Caco-2 (cell line): ENCODE results near the gene GYPC. TPM values are rescaled to one million over a fixed set of nuclear protein-coding genes. Genes with fewer than 3 reads are reported as not detected.

Experiments used
- BruUV-seq: library from RNA; stranded (reverse); fragments of 400-500 nt; replicated peaks from 2 replicates; lab custom pipeline; 2021; lab: Mats Ljungman, UMichigan
- CTCF ChIA-PET: fragments of 300-600 bp; sonication (Branson Sonifier 250); formaldehyde crosslinking; loops from one replicate; lab custom pipeline; 2022; ENCODE audit warnings: antibody characterized with exemption; lab: Charles Lee
- POLR2A ChIA-PET: fragments of 300-600 bp; sonication (Branson Sonifier 250); formaldehyde crosslinking; loops from one replicate; lab custom pipeline; 2022; ENCODE audit warnings: antibody characterized with exemption; lab: Charles Lee
- DNase-seq, 2 experiments: peaks; one replicate each; pipeline versions ENCODE4 v3.0.0 to v3.0.0-alpha.2; 2020 to 2022
- H3K27me3 ChIP-seq: replicated peaks from 2 replicates; pipeline ENCODE4 v1.6.0; 2011; ENCODE audit warnings: low read length; ENCODE audit not compliant: control insufficient read depth, insufficient read depth
- H3K36me3 ChIP-seq: 2 replicates; pipeline ENCODE4 v1.5.1; 2011; ENCODE audit warnings: low read length; ENCODE audit not compliant: control insufficient read depth, insufficient read depth
- H3K4me1 ChIP-seq: fragments of 250-450 bp; sonication (Bioruptor Pico); 2 replicates; pipeline ENCODE4 v1.5.1; 2020; ENCODE audit warnings: mild to moderate bottlenecking
- H3K4me3 ChIP-seq: 2 replicates; pipeline ENCODE4 v1.5.1; 2011; ENCODE audit warnings: low read depth, mild to moderate bottlenecking, control low read depth, low read length
- H3K9me3 ChIP-seq: fragments of 250-450 bp; sonication (Bioruptor Pico); 2 replicates; pipeline ENCODE4 v1.5.1; 2020; ENCODE audit warnings: mild to moderate bottlenecking, moderate library complexity
- H3K27ac Mint-ChIP-seq: one replicate; pipeline ENCODE4 v1.8.0; 2022; ENCODE audit warnings: mixed read lengths; ENCODE audit not compliant: unreplicated experiment
- H3K27me3 Mint-ChIP-seq: one replicate; pipeline ENCODE4 v1.8.0; 2022; ENCODE audit warnings: mixed read lengths; ENCODE audit not compliant: insufficient read depth, unreplicated experiment
- H3K36me3 Mint-ChIP-seq: one replicate; pipeline ENCODE4 v1.8.0; 2022; ENCODE audit warnings: mild to moderate bottlenecking, mixed read lengths; ENCODE audit not compliant: insufficient read depth, unreplicated experiment
- H3K4me1 Mint-ChIP-seq: one replicate; pipeline ENCODE4 v1.8.0; 2022; ENCODE audit warnings: low read depth, mixed read lengths; ENCODE audit not compliant: unreplicated experiment
- H3K4me3 Mint-ChIP-seq: one replicate; pipeline ENCODE4 v1.8.0; 2022; ENCODE audit warnings: mild to moderate bottlenecking, moderate library complexity, mixed read lengths; ENCODE audit not compliant: unreplicated experiment
- H3K9me3 Mint-ChIP-seq: one replicate; pipeline ENCODE4 v1.8.0; 2022; ENCODE audit warnings: mixed read lengths; ENCODE audit not compliant: unreplicated experiment
- CTCF ChIP-seq, 2 experiments: fragments of 200-600 bp in 1 of 2; IDR thresholded peaks; 1 replicate in 1 of 2; 2 replicates in 1 of 2; pipeline versions ENCODE4 v1.5.1 to v1.8.0; 2011 to 2022; ENCODE audit warnings: antibody characterized with exemption in 1 of 2, control low read depth in 1 of 2, inconsistent platforms in 1 of 2, low read depth in 1 of 2, low read length in 1 of 2, mild to moderate bottlenecking in 1 of 2, moderate library complexity in 1 of 2; ENCODE audit not compliant: insufficient read depth in 1 of 2, severe bottlenecking in 1 of 2, unreplicated experiment in 1 of 2
- intact Hi-C: fragments of 100-400 bp; cut with micrococcal nuclease; formaldehyde crosslinking; loops from one replicate; pipeline ENCODE4 v1.10.0; 2022; ENCODE audit not compliant: unreplicated experiment
- total RNA-seq: library from RNA; stranded (reverse); gene quantifications from 2 replicates; pipeline ENCODE4 v1.2.3, GENCODE V29; 2022

The GYPC gene
- total RNA-seq, 1 experiment from 2014 or later = not detected

DNA sequence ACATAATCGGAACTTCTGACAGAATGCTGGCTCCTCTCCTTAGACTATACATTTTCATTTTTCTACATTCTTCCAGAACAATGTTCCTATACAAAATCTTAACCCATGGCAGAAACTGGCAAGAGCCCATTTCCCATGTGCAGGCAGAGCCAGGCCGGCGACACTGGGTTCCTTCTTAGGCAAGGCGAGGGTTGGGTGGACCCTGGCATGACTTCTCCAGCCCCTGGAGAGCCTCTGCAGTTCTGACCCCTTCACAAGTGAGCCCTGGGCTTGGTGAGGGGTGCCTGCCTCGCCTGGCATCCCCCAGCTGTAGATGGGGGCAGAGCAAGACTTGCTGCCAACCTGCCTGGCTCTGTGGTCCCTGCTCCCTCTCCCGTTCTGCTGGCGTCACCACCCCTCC is 5.0 kb downstream of the GYPC start:
- H3K4me3 ChIP-seq = no peak overlapping the region
- Mint-ChIP-seq H3K4me1 (no peaks in the 10 kb centered on the region), H3K36me3 (no peaks in the 10 kb centered on the region), H3K4me3 (no peak overlapping the region), H3K9me3 (no peaks in the 10 kb centered on the region), H3K27me3 (peaks cover 7% of the 10 kb centered on the region), H3K27ac (no peak overlapping the region)
- POLR2A ChIA-PET = no interaction called here
- no peaks in the 10 kb centered on the region for H3K4me1 ChIP-seq
- no TSS peak for BruUV-seq
- no peak for DNase-seq
- no peaks in the 10 kb centered on the region for H3K36me3 ChIP-seq
- H3K27me3 ChIP-seq = no peaks in the 10 kb centered on the region; the same call in 1 of the 2 replicates
- intact Hi-C loops = no loop called here
- H3K9me3 ChIP-seq = no peaks in the 10 kb centered on the region
- no peak for TF ChIP-seq CTCF (IDR thresholded peaks at IDR 0.05; ENCODE audit: insufficient read depth in 1 of 2, low read depth in 1 of 2, low read length in 1 of 2, severe bottlenecking in 1 of 2, unreplicated experiment in 1 of 2)
- CTCF ChIA-PET = no interaction called here

GRCh38 chr2:126661702-126662500 is 5.9 kb downstream of the GYPC start:
- intact Hi-C loops = no loop called here
- H3K4me1 Mint-ChIP-seq = no peaks in the 10 kb centered on the region
- H3K27me3 ChIP-seq = no peaks in the 10 kb centered on the region; the same call in 1 of the 2 replicates
- ChIA-PET POLR2A (no interaction called here), CTCF (no interaction called here)
- H3K36me3 ChIP-seq = no peaks in the 10 kb centered on the region; the same call in 1 of the 2 replicates
- H3K4me3 ChIP-seq = no peak overlapping the region
- no peaks in the 10 kb centered on the region for H3K9me3 ChIP-seq
- no peaks in the 10 kb centered on the region for H3K36me3 Mint-ChIP-seq
- no peak for TF ChIP-seq CTCF (IDR thresholded peaks at IDR 0.05; ENCODE audit: insufficient read depth in 1 of 2, low read depth in 1 of 2, low read length in 1 of 2, severe bottlenecking in 1 of 2, unreplicated experiment in 1 of 2)
- H3K9me3 Mint-ChIP-seq = no peaks in the 10 kb centered on the region
- no peaks in the 10 kb centered on the region for H3K4me1 ChIP-seq
- no peak for DNase-seq
- no peak overlapping the region for H3K4me3 Mint-ChIP-seq
- H3K27ac Mint-ChIP-seq = no peak overlapping the region
- no TSS peak for BruUV-seq
- H3K27me3 Mint-ChIP-seq = peaks cover 10% of the 10 kb centered on the region

DNA sequence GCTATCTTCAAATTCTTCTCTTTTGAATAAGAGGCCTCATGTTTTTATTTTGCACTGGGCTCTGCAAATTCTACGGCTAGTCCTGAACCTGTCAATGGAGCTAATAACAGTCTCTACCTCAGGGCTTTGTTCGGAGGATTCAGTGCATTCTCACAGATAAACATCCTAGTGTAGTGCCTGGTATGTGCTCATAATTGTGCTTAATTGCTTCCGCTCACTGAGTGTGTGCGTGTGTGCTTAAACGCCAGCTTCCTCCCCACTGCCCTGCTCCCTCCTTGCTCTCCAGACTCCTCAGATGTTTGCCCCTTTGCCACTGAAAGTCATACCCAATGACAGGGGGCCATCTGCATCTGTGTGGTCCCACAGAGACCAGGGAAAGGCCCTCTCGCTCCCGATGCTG is 6.7 kb downstream of the GYPC start:
- H3K4me3 ChIP-seq = no peak overlapping the region
- H3K9me3 ChIP-seq = no peaks in the 10 kb centered on the region
- H3K36me3 ChIP-seq = no peaks in the 10 kb centered on the region; the same call in 1 of the 2 replicates
- H3K27me3 ChIP-seq = no peaks in the 10 kb centered on the region; the same call in 1 of the 2 replicates
- no peaks in the 10 kb centered on the region for H3K9me3 Mint-ChIP-seq
- H3K4me1 Mint-ChIP-seq = no peaks in the 10 kb centered on the region
- DNase-seq = no peak
- BruUV-seq = no TSS peak
- no peaks in the 10 kb centered on the region for H3K4me1 ChIP-seq
- CTCF ChIA-PET = no interaction called here
- POLR2A ChIA-PET = no interaction called here
- no peak overlapping the region for H3K4me3 Mint-ChIP-seq
- peaks cover 11% of the 10 kb centered on the region for H3K27me3 Mint-ChIP-seq
- intact Hi-C loops = no loop called here
- no peak overlapping the region for H3K27ac Mint-ChIP-seq
- no peak for TF ChIP-seq CTCF (IDR thresholded peaks at IDR 0.05; ENCODE audit: insufficient read depth in 1 of 2, low read depth in 1 of 2, low read length in 1 of 2, severe bottlenecking in 1 of 2, unreplicated experiment in 1 of 2)
- H3K36me3 Mint-ChIP-seq = no peaks in the 10 kb centered on the region
